OCI-LY1 (cell line): ENCODE results near the gene ARHGDIB.

Experiments
- H2AFZ ChIP-seq: fragments of 200-600 bp; sonication (generic), shearing (Covaris generic); 2 replicates; pipeline ENCODE4 v1.6.0; 2014; ENCODE audit warnings: antibody characterized with exemption, mild to moderate bottlenecking, low read length
- H3F3A ChIP-seq: fragments of 200-600 bp; sonication (generic), shearing (Covaris generic); 2 replicates; pipeline ENCODE4 v1.6.0; 2014; ENCODE audit warnings: mild to moderate bottlenecking, antibody characterized with exemption, low read length, moderate library complexity; ENCODE audit not compliant: insufficient read depth
- H3K27ac ChIP-seq: fragments of 200-600 bp; sonication (generic); 2 replicates; pipeline ENCODE4 v1.5.1; 2014; ENCODE audit warnings: low read length, mixed run types, mild to moderate bottlenecking, low read depth; ENCODE audit not compliant: poor library complexity, severe bottlenecking
- H3K27me3 ChIP-seq: fragments of 200-600 bp; sonication (generic); 2 replicates; pipeline ENCODE4 v1.6.0; 2014; ENCODE audit warnings: antibody characterized with exemption, mild to moderate bottlenecking, low read length, moderate library complexity; ENCODE audit not compliant: insufficient read depth
- H3K36me3 ChIP-seq: fragments of 200-600 bp; sonication (generic); 2 replicates; pipeline ENCODE4 v1.6.1; 2014; ENCODE audit warnings: mild to moderate bottlenecking, antibody characterized with exemption, low read length, moderate library complexity, mixed read lengths; ENCODE audit not compliant: insufficient read depth
- H3K4me1 ChIP-seq: fragments of 200-600 bp; sonication (generic); 2 replicates; pipeline ENCODE4 v1.5.1; 2014; ENCODE audit warnings: mild to moderate bottlenecking, low read length, moderate library complexity; ENCODE audit not compliant: insufficient read depth, severe bottlenecking
- H3K4me2 ChIP-seq: fragments of 200-600 bp; sonication (generic), shearing (Covaris generic); 2 replicates; pipeline ENCODE4 v1.6.1; 2014; ENCODE audit warnings: low read length
- H3K4me3 ChIP-seq: fragments of 200-600 bp; sonication (generic); 2 replicates; pipeline ENCODE4 v1.5.1; 2014; ENCODE audit warnings: low read length, low read depth, mild to moderate bottlenecking, mixed read lengths; ENCODE audit not compliant: poor library complexity, severe bottlenecking
- H3K79me2 ChIP-seq: fragments of 200-600 bp; shearing (Covaris generic); 2 replicates; pipeline ENCODE4 v1.6.1; 2016; ENCODE audit warnings: mixed run types, low read length, mixed read lengths; ENCODE audit not compliant: insufficient read depth
- H3K9ac ChIP-seq: fragments of 200-600 bp; sonication (generic), shearing (Covaris generic); 2 replicates; pipeline ENCODE4 v1.6.1; 2014; ENCODE audit warnings: mild to moderate bottlenecking, low read length, mixed read lengths
- H3K9me2 ChIP-seq: fragments of 200-600 bp; sonication (generic), shearing (Covaris generic); 2 replicates; pipeline ENCODE4 v1.6.1; 2014; ENCODE audit warnings: low read depth, mild to moderate bottlenecking, low read length, mixed read lengths
- H3K9me3 ChIP-seq: fragments of 200-600 bp; shearing (Covaris generic); 2 replicates; pipeline ENCODE4 v1.6.1; 2014; ENCODE audit warnings: low read length, mixed read lengths
- H4K20me1 ChIP-seq: fragments of 200-600 bp; sonication (generic), shearing (Covaris generic); 2 replicates; pipeline ENCODE4 v1.6.0; 2016; ENCODE audit warnings: mild to moderate bottlenecking, low read length; ENCODE audit not compliant: insufficient read depth
- EZH2 ChIP-seq: fragments of 200-600 bp; sonication (generic), shearing (Covaris generic); IDR thresholded peaks from 2 replicates; pipeline ENCODE4 v1.8.0; 2017; ENCODE audit warnings: borderline replicate concordance, mixed run types, mild to moderate bottlenecking, antibody characterized with exemption, low read length, moderate library complexity, mixed read lengths
- TF ChIP-seq, protein P1 (sequence below): fragments of 200-600 bp; sonication (generic), shearing (Covaris generic); IDR thresholded peaks from 2 replicates; pipeline ENCODE4 v1.5.1; 2017; ENCODE audit warnings: mild to moderate bottlenecking, antibody characterized with exemption, low read length, moderate library complexity, mixed read lengths

Gene ARHGDIB

DNA sequence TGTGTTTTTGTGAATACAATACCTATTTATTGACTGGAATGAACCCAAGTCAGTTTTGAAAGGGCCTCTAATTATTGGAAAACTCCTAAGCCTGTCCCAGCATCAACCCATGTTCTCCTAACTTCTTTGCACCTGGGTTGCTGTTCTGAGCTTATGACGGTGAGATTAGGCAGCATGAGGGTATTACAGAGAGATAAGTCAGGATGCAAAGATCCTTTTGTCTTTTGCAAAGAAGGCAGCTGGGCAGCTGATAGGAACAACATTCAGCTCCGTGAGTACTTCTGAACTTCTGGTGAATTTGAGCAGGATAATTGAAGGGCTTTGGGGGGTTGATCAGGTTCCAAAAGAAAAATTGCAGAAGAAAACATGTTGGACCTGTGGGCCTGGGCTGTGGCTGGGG is 11.4 kb upstream of the ARHGDIB start, which contains the start of gene PDE6H:
PDE6H (plus strand) TSS at position 227 of the 400 bp plus-strand sequence. CDS start 4,971 bp downstream, outside the sequence.
- no peaks in the 10 kb centered on the region for H3K79me2 ChIP-seq
- no peaks in the 10 kb centered on the region for H3K9me2 ChIP-seq
- TF ChIP-seq, protein P1, sequence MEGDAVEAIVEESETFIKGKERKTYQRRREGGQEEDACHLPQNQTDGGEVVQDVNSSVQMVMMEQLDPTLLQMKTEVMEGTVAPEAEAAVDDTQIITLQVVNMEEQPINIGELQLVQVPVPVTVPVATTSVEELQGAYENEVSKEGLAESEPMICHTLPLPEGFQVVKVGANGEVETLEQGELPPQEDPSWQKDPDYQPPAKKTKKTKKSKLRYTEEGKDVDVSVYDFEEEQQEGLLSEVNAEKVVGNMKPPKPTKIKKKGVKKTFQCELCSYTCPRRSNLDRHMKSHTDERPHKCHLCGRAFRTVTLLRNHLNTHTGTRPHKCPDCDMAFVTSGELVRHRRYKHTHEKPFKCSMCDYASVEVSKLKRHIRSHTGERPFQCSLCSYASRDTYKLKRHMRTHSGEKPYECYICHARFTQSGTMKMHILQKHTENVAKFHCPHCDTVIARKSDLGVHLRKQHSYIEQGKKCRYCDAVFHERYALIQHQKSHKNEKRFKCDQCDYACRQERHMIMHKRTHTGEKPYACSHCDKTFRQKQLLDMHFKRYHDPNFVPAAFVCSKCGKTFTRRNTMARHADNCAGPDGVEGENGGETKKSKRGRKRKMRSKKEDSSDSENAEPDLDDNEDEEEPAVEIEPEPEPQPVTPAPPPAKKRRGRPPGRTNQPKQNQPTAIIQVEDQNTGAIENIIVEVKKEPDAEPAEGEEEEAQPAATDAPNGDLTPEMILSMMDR, result no peak
- no peak for TF ChIP-seq EZH2
- H3K9ac ChIP-seq, result no peak within 1 kb of the TSS
- H3K9me3 ChIP-seq, result no peaks in the 10 kb centered on the region
- H3K4me2 ChIP-seq, result no peak within 1 kb of the TSS
- H3K27ac ChIP-seq, result no peak within 1 kb of the TSS
- no peaks in the 10 kb centered on the region for H3K36me3 ChIP-seq
- no peaks in the 10 kb centered on the region for H3F3A ChIP-seq
- H3K27me3 ChIP-seq, result no peaks in the 10 kb centered on the region
- no peak within 1 kb of the TSS for H2AFZ ChIP-seq
- no peaks in the 10 kb centered on the region for H3K4me1 ChIP-seq
- no peak within 1 kb of the TSS for H3K4me3 ChIP-seq
- no peaks in the 10 kb centered on the region for H4K20me1 ChIP-seq

DNA sequence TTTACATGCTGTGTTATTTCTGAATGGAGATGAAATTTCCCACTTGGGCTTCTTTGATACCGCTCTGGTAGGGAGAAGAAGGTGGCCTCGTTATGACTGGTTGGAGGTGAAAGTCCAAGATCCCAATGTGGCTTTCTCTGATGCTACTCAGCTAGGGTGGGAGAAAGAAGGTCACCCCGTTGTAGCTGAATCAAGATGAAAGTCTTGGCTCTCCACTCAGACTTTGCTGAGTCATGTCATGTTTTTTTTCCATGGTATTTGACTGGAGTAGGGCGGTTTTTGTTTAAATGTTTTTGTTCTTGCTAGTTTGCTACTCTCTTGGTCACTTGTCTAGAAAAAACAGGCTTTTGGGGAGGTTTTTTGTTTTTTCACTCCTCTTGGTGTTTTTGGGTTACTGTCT is 9.1 kb upstream of the ARHGDIB start:
- no peak overlapping the region for H3K27ac ChIP-seq

DNA sequence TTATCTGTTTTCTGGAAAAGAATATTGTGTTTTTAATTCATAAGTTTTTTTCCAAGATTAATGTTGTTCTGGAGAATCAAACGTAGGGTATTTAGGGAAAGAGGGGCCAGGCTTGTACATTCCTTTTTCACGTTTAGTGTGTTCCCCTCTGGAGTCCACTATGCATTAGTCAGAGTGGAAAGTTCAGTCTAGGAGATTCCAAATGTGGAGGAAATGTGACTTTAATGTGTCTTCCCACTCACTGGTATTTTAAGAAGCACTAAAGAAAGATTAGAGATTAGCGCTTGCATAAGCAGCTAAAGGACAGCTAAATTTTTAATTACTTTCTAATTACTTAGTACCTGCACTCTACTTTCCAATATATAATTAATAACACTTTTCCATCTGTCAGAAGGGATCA is 7.1 kb upstream of the ARHGDIB start:
- Histone ChIP-seq H3K9me2 (no peaks in the 10 kb centered on the region), H3K4me3 (no peak overlapping the region), H3K27ac (no peak overlapping the region), H3K27me3 (no peaks in the 10 kb centered on the region), H2AFZ (0 out of 2 replicates have a peak overlapping the region, but pooled peaks have one; percentile 63), H3K9me3 (no peaks in the 10 kb centered on the region), H3K79me2 (no peaks in the 10 kb centered on the region), H3K36me3 (no peaks in the 10 kb centered on the region), H4K20me1 (no peaks in the 10 kb centered on the region), H3K4me2 (no peak overlapping the region), H3F3A (no peaks in the 10 kb centered on the region), H3K9ac (no peak overlapping the region), H3K4me1 (peaks cover 3% of the 10 kb centered on the region)
- TF ChIP-seq, protein P1, result no peak
- TF ChIP-seq EZH2, result no peak

More for the DNA sequence above, 9.1 kb upstream of the ARHGDIB start:
- Histone ChIP-seq H2AFZ (no peak overlapping the region), H3F3A (no peaks in the 10 kb centered on the region), H3K4me2 (no peak overlapping the region), H3K4me3 (no peak overlapping the region), H4K20me1 (no peaks in the 10 kb centered on the region), H3K36me3 (no peaks in the 10 kb centered on the region), H3K79me2 (no peaks in the 10 kb centered on the region), H3K9me3 (no peaks in the 10 kb centered on the region), H3K9me2 (no peaks in the 10 kb centered on the region), H3K4me1 (no peaks in the 10 kb centered on the region), H3K9ac (no peak overlapping the region), H3K27me3 (no peaks in the 10 kb centered on the region)
- TF ChIP-seq, protein P1, result no peak
- no peak for TF ChIP-seq EZH2
